Medulla oblongata (tissue), 1 donor: ENCODE data around the gene PLCH1.

Experiments used
- DNase-seq: peaks from one replicate; pipeline ENCODE4 v3.0.0-alpha.2; 2015; ENCODE audit errors: extremely low spot score

PLCH1 gene

GRCh38 chr3:155608228-155608920, 136.5 kb downstream of the PLCH1 start:
- DNase-seq, result no peak

- no peak for DNase-seq
Measured at GRCh38 chr3:155607761-155608160, 137.1 kb downstream of the PLCH1 start.

GRCh38 chr3:155605571-155605970, 139.3 kb downstream of the PLCH1 start:
- no peak for DNase-seq

DNA sequence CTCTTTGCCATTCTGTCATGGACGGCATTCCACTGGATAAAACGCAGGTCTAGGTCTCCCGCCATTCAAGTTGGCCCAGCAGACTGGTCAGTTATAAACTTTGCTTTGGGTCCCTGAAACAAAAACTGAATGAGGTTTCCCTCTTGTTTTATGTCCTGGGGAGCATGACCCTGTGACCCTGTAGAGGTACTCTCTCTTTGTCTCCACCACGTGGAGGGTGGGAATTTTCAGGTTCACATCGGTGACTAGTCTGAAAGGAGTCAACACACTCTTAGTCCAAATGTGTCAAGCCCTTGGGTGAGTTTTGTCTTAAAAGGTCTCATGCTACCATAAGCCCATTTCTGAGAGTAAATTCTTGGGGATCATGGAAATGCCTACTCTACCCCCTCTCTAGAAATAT, 139.9 kb downstream of the PLCH1 start:
- no peak for DNase-seq

- DNase-seq, result no peak
Measured at GRCh38 chr3:155604126-155604525, 140.7 kb downstream of the PLCH1 start.

DNA sequence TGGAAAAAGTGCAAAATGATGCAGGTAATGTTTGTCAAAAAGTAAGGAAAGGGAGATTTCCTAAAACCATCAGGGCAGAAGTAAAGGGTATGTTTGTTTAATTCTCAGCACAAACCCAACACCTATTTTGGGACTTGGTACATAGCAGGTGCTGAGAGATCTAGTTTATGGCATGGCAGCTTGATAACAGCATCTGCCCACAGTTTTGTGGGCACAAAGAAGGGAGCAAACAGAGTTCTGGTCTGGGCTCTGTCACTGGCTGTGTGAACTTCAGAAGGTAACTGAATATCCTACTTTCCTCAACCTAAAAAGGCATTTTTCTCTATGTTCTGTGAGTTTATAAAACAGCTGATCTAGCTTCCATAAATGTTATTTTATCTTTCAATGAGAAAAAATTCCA, 141.6 kb downstream of the PLCH1 start:
- no peak for DNase-seq

DNA sequence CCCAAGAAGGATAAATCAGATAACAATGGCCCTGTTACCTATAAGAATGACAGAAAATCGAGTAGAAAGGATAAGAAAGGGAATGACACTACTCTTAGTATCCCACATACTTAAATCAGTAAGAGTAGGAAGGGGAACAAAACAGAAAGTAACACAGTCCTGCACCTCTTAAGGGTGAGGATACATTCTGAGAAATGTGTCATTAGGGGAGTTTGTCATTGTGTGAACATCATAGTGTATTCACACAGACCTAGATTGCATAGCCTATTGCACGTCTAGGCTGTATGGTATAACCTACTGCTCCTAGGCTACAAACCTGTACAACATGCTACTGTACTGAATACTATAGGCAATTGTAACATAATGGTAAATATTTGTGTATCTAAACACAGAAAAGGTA, 142.6 kb downstream of the PLCH1 start:
- DNase-seq, result no peak

- DNase-seq, result no peak
Measured at GRCh38 chr3:155598671-155599070, 146.2 kb downstream of the PLCH1 start.

GRCh38 chr3:155596615-155597014, 148.3 kb downstream of the PLCH1 start:
- no peak for DNase-seq

- DNase-seq, result no peak
Measured at GRCh38 chr3:155595371-155595770, 149.5 kb downstream of the PLCH1 start.

DNA sequence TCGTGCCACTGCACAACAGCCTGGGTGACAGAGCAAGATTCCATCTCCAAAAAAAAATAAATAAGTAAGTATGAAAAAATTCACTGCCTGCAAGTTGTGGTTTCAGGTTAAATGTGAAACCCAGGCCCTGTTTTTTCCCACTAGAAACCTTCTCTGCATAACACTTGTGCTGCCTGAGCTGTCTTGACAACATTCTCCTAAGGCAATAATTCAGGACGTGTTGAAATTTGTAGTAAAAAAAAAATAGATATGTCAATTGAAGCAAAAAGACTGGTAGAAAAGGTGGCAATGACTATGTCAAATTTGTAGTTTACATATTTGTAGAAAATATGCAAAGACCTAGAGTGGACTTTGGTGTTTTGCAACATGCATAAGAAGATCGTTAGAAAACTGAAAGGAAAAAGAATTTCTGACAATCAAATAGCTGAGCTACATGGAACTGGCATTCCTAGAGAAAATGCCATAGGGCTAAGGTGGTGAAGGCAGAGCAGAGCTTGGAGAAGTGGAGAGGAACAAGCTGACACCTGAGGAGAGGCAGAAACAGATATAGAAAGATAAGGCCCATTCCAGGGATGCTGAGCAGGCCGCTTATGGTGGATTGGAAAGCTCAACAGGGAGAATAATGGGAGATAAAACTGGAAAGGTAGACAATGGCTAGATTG, 150.2 kb downstream of the PLCH1 start:
- DNase-seq, result no peak

DNA sequence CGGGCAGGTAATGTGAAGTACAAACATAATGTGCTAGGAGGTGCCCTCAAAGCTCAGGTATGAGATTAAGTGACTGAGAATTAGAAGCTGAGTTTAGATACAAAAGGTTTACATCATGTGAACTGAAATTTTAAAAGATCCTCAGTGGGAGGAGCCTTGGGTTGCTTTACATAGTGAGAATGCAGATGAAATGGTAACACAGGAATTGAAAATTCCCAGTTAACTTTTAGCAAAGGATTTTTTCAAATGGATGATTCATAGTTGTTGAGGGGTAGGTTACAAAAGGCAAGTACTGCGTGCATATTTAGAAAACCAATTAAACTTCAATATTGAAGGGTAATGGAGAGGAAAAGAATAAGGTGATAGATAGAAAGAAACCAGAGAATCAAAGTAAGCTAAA, 157.3 kb downstream of the PLCH1 start:
- no peak for DNase-seq

GRCh38 chr3:155585384-155585783, 159.5 kb downstream of the PLCH1 start:
- no peak for DNase-seq

DNA sequence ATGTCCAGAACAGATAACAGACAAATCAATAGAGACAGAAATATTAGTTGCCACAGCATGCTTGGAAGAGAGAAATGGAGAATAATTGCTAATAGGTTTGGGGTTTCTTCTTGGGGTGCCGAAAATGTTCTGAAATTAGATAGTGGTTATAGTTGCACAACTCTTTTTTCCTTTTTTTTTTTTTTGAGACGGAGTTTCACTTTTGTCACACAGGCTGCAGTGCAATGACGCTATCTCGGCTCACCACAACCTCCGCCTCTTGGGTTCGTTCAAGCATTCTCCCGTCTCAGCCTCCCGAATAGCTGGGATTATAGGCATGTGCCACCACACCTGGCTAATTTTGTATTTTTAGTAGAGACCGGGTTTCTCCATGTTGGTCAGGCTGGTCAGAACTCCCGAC, 163.3 kb downstream of the PLCH1 start:
- DNase-seq, result no peak

DNA sequence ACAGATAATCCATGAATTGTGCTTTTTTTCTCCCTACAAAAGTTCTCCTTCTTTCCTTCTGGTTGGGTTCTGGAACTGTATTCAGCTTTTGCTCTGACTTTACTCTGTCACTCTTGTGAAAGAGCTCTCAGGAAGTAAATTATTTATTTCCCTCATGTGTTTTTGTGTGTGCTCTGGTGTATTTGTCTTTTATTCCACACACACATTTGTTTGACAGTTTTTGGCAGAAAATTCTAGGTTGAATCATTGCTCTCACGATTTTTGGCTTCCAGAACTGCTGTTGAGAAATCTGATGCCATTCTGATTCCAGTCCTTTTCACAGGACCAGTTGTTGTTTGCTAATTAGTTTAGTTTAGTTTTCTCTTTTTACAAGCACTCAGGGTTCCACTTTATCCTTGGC, 172.8 kb downstream of the PLCH1 start:
- peak; percentile 16 for DNase-seq

DNA sequence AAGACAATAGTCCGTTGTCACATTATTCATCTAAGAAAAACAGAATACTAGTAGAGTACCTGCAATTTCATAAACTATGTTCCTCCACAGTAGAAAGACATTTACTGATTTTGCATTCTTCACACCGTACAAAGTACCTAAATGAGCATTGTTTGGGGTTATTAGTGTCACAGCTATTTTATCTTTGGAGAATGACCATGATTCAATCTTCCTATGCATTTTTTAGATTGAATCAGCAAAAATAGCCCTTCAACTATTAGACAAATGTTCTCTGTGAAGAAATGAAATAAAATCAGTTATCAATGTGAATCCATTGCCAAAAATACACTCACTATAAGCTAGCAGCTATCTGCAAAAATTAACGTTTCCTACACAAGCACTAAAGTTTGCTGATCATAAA, 176.6 kb downstream of the PLCH1 start:
- DNase-seq, result no peak

GRCh38 chr3:155560594-155560993, 184.3 kb downstream of the PLCH1 start:
- DNase-seq, result no peak

- DNase-seq, result no peak
Measured at GRCh38 chr3:155560135-155560534, 184.7 kb downstream of the PLCH1 start.

GRCh38 chr3:155556531-155556930, 188.3 kb downstream of the PLCH1 start:
- DNase-seq, result peak; percentile 10

- no peak for DNase-seq
Measured at GRCh38 chr3:155555479-155556060, 189.3 kb downstream of the PLCH1 start.

DNA sequence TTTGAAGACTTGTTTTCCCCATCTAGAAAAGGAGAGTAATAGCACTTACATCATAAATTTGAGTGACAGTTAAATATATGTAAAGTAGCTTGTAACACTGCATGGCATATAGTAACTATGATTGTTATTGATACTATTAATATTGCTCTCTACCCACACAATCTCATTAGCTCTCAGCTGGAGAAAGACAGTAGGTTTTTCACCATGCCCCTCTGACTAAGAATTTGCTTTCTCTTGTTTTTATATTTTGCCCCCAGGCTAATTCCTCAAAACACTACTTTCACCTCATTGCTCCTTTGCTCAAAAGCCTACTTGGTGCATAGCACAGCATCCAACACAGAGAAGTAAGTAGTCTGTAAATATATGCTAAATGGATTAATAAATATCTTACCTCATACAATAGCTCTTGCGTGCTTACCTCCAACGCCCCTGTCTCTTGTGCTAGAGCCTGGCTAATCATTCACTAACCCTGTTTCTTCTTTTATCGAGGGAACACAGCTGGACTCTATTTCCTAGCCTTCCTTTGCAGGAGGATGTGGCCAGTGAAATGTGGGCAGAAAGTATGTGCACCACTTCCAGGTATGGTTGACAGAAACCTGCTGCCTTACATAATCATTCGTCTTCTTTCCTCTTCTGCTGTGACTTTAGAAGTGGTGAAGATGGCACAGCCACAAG, 190.0 kb downstream of the PLCH1 start:
- no peak for DNase-seq

DNA sequence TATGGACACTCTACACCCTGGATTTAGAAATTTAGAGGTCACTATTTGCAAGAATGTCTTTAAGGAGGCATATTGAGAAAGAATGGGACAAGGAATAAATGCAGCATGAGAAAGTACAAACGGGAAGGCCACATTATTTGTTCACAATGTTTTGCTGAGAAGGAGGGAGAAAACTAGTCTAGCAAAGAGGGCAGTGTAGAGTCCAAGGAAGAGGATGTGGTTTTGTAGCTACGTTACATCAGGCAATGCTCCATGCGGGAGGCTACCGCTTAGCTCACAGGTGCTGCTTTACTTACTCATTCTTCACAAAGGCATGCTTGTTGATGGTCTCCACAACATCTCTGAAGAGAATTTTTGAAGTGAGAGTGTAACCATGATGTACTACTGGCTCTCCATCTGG, 191.1 kb downstream of the PLCH1 start:
- no peak for DNase-seq

- DNase-seq, result no peak
Measured at GRCh38 chr3:155553326-155553725, 191.5 kb downstream of the PLCH1 start.
